HepG2 (cell line): Measurements from ENCODE around the gene JPH4. TPM values are rescaled to one million over a fixed set of nuclear protein-coding genes. Genes with fewer than 3 reads are reported as not detected.

Experiments used
- ATAC-seq: fragments of 200-7000 bp; cut with Tn5 transposase; 3 replicates; pipeline ENCODE4 v1.9.1; 2020; ENCODE audit warnings: mild to moderate bottlenecking, moderate library complexity
- BruUV-seq: library from RNA; stranded (reverse); fragments of 400-500 nt; replicated peaks from 2 replicates; lab custom pipeline; 2021; lab: Mats Ljungman, UMichigan
- CTCF ChIA-PET: fragments of 300-600 bp; formaldehyde crosslinking; extraction: SDS; loops from one replicate; lab custom pipeline; 2021; ENCODE audit warnings: low total read pairs, inconsistent platforms, low intra/inter-chr PET ratio; lab: Yijun Ruan, JAX
- POLR2A ChIA-PET: fragments of 350-600 bp; sonication (Branson Sonifier 250); formaldehyde crosslinking; loops from one replicate; lab custom pipeline; 2020; ENCODE audit warnings: antibody characterized with exemption, inconsistent platforms; lab: Yijun Ruan, JAX
- DNase-seq: peaks from one replicate; pipeline ENCODE4 v3.0.0-alpha.2; 2015; ENCODE audit warnings: low spot score
- FAIRE-seq: peaks from 3 replicates; lab custom pipeline; 2011; peaks lifted over from hg19 to GRCh38; lab: Jason Lieb, UNC
- H2AFZ ChIP-seq: one replicate; pipeline ENCODE4 v1.6.1; 2011; ENCODE audit warnings: low read length, inconsistent platforms
- H3K27ac ChIP-seq: fragments of 300-600 bp; 3 replicates; pipeline ENCODE4 v1.8.0; 2011; ENCODE audit warnings: mixed run types, mild to moderate bottlenecking, mixed read lengths, low read length, inconsistent platforms; ENCODE audit not compliant: insufficient read depth; ENCODE audit errors: extremely low read length
- H3K27me3 ChIP-seq, 2 experiments: fragments of 200-600 bp in 1 of 2; 2 replicates in 1 of 2; 3 replicates in 1 of 2; pipeline versions ENCODE4 v1.6.0 to v1.8.0; 2011; ENCODE audit warnings: low read length in 2 of 2, mild to moderate bottlenecking in 2 of 2, moderate library complexity in 2 of 2, inconsistent platforms in 1 of 2; ENCODE audit not compliant: insufficient read depth in 2 of 2, control insufficient read depth in 1 of 2
- H3K36me3 ChIP-seq, 2 experiments: fragments of 200-600 bp in 1 of 2; replicated peaks in 1 of 2; 2 replicates in 1 of 2; 3 replicates in 1 of 2; pipeline versions ENCODE4 v1.5.1 to v1.8.0; 2011; ENCODE audit warnings: low read length in 2 of 2, inconsistent platforms in 1 of 2; ENCODE audit not compliant: insufficient read depth in 2 of 2, control insufficient read depth in 1 of 2
- H3K4me1 ChIP-seq: 2 replicates; pipeline ENCODE4 v1.5.1; 2012; ENCODE audit warnings: low read length, inconsistent platforms; ENCODE audit not compliant: insufficient read depth
- H3K4me2 ChIP-seq: 2 replicates; pipeline ENCODE4 v1.6.0; 2011; ENCODE audit warnings: low read depth, low read length, inconsistent platforms
- H3K4me3 ChIP-seq, 3 experiments: fragments of 200-600 bp in 1 of 3; sonication (generic), shearing (Covaris generic) in 1 of 3; replicated peaks in 1 of 3; 2 replicates each; pipeline ENCODE4 v1.5.1; 2011 to 2016; ENCODE audit warnings: low read length in 3 of 3, inconsistent platforms in 2 of 3, low read depth in 2 of 3, mild to moderate bottlenecking in 2 of 3, control low read depth in 1 of 3, mixed read lengths in 1 of 3; ENCODE audit not compliant: insufficient read depth in 1 of 3
- H3K79me2 ChIP-seq: one replicate; pipeline ENCODE4 v1.6.1; 2011; ENCODE audit warnings: low read length, inconsistent platforms; ENCODE audit not compliant: insufficient read depth
- H3K9ac ChIP-seq: 2 replicates; pipeline ENCODE4 v1.6.0; 2011; ENCODE audit warnings: mild to moderate bottlenecking, low read depth, low read length, inconsistent platforms; ENCODE audit not compliant: insufficient read depth
- H3K9me3 ChIP-seq: 2 replicates; pipeline ENCODE4 v1.5.1; 2012; ENCODE audit warnings: mild to moderate bottlenecking, low read length
- H4K20me1 ChIP-seq: 2 replicates; pipeline ENCODE4 v1.6.0; 2011; ENCODE audit warnings: inconsistent platforms, mild to moderate bottlenecking, low read length, moderate library complexity; ENCODE audit not compliant: insufficient read depth
- ATF7-NPFF ChIP-seq: sonication (generic); formaldehyde crosslinking; IDR thresholded peaks from 2 replicates; pipeline ENCODE4 v1.8.1; 2023; ENCODE audit warnings: mild to moderate bottlenecking, low read depth, missing genetic modification reagents, moderate library complexity
- FOSL1 ChIP-seq: sonication (generic); formaldehyde crosslinking; IDR thresholded peaks from 2 replicates; pipeline ENCODE4 v1.9.0; 2021; ENCODE audit warnings: missing genetic modification reagents, borderline replicate concordance
- IRX3 ChIP-seq: sonication (generic); formaldehyde crosslinking; IDR thresholded peaks from 2 replicates; pipeline ENCODE4 v1.8.1; 2023; ENCODE audit warnings: mild to moderate bottlenecking, low read depth, missing genetic modification reagents, borderline replicate concordance
- KDM3A ChIP-seq: IDR thresholded peaks from 2 replicates; pipeline ENCODE4 v1.6.1; 2018; ENCODE audit warnings: low read depth, missing compliant biosample characterization
- NRL ChIP-seq: sonication (generic); formaldehyde crosslinking; IDR thresholded peaks from 2 replicates; pipeline ENCODE4 v1.5.0; 2020; ENCODE audit warnings: missing genetic modification reagents, mild to moderate bottlenecking, moderate library complexity, borderline replicate concordance
- SMARCE1 ChIP-seq: fragments of 450-650 bp; IDR thresholded peaks from 2 replicates; pipeline ENCODE4 v1.6.1; 2017; ENCODE audit warnings: borderline replicate concordance
- STAG1 ChIP-seq: sonication (generic); formaldehyde crosslinking; IDR thresholded peaks from 2 replicates; pipeline ENCODE4 v1.4.0; 2020; ENCODE audit warnings: missing genetic modification reagents
- U2AF2 ChIP-seq: fragments of 200-400 bp; formaldehyde crosslinking; IDR thresholded peaks from 2 replicates; pipeline ENCODE4 v1.6.1; 2017; ENCODE audit warnings: low read depth, mild to moderate bottlenecking, low read length
- ZFP41 ChIP-seq: sonication (generic); formaldehyde crosslinking; IDR thresholded peaks from 2 replicates; pipeline ENCODE4 v1.4.0; 2020; ENCODE audit warnings: mild to moderate bottlenecking, missing genetic modification reagents, borderline replicate concordance
- ZKSCAN8 ChIP-seq: IDR thresholded peaks from 2 replicates; pipeline ENCODE4 v1.6.1; 2016; ENCODE audit warnings: borderline replicate concordance, missing genetic modification reagents, missing compliant biosample characterization
- ZNF383 ChIP-seq: sonication (generic); formaldehyde crosslinking; IDR thresholded peaks from 2 replicates; pipeline ENCODE4 v1.4.0; 2020; ENCODE audit warnings: missing genetic modification reagents, mild to moderate bottlenecking, borderline replicate concordance
- WGBS: methylation state at CpG from one replicate; pipeline ENCODE4 v1.1.6; 2017; ENCODE audit warnings: low lambda C conversion rate; 5-methylcytosine and 5-hydroxymethylcytosine counted together
- in situ Hi-C: cut with HindIII; loops from 2 replicates; pipeline ENCODE4 v1.10.0; 2017; ENCODE audit warnings: low pct_unique_long_range_greater_than_20kb; ENCODE audit not compliant: extremely low pct_ligation_motif_present
- intact Hi-C: fragments of 100-400 bp; cut with micrococcal nuclease; formaldehyde crosslinking; loops from one replicate; pipeline ENCODE4 v1.10.0; 2022; ENCODE audit not compliant: unreplicated experiment
- polyA plus RNA-seq, 8 experiments: library from polyadenylated mRNA; depleted of rRNA in 3 of 8; stranded (reverse) in 7 of 8; unstranded in 1 of 8; fragments of >200 nt; fragmentation: Illumina TruSeq in 4 of 8; extraction: Trizol in 4 of 8; gene quantifications; 2 replicates each; pipeline versions ENCODE4 v1.2.1 to v1.2.3, GENCODE V29; 2011 to 2016; ENCODE audit warnings: low read depth in 4 of 8, missing spikeins in 1 of 8, mixed read lengths in 1 of 8; ENCODE audit not compliant: insufficient read depth in 1 of 8
- total RNA-seq, 5 experiments: library from RNA; depleted of rRNA; stranded (reverse); fragments of >200 nt; fragmentation: Illumina TruSeq; extraction: Trizol; gene quantifications; 2 replicates each; pipeline ENCODE4 v1.2.3, GENCODE V29; 2016; ENCODE audit warnings: low read depth in 1 of 5
- TF ChIP-seq, protein P1 (sequence below): sonication (generic); formaldehyde crosslinking; IDR thresholded peaks from 2 replicates; pipeline ENCODE4 v1.4.0; 2020; ENCODE audit warnings: low read depth, missing genetic modification reagents
- TF ChIP-seq, protein P2 (sequence below): sonication (generic); formaldehyde crosslinking; IDR thresholded peaks from 2 replicates; pipeline ENCODE4 v1.5.1; 2020; ENCODE audit warnings: missing genetic modification reagents, mild to moderate bottlenecking, borderline replicate concordance
- TF ChIP-seq, protein P3 (sequence below): sonication (generic); formaldehyde crosslinking; IDR thresholded peaks from 2 replicates; pipeline ENCODE4 v1.5.0; 2020; ENCODE audit warnings: mild to moderate bottlenecking, missing genetic modification reagents

JPH4 gene
- total and polyA plus RNA-seq, 2 of the 13 experiments (the other 11 are each of a cell fraction or from before 2014, with no cell fraction given), result 0.08 to 0.22 TPM

GRCh38 chr14:23610815-23611289 is 32.3 kb upstream of the JPH4 start (continued):
- TF ChIP-seq, protein P1, sequence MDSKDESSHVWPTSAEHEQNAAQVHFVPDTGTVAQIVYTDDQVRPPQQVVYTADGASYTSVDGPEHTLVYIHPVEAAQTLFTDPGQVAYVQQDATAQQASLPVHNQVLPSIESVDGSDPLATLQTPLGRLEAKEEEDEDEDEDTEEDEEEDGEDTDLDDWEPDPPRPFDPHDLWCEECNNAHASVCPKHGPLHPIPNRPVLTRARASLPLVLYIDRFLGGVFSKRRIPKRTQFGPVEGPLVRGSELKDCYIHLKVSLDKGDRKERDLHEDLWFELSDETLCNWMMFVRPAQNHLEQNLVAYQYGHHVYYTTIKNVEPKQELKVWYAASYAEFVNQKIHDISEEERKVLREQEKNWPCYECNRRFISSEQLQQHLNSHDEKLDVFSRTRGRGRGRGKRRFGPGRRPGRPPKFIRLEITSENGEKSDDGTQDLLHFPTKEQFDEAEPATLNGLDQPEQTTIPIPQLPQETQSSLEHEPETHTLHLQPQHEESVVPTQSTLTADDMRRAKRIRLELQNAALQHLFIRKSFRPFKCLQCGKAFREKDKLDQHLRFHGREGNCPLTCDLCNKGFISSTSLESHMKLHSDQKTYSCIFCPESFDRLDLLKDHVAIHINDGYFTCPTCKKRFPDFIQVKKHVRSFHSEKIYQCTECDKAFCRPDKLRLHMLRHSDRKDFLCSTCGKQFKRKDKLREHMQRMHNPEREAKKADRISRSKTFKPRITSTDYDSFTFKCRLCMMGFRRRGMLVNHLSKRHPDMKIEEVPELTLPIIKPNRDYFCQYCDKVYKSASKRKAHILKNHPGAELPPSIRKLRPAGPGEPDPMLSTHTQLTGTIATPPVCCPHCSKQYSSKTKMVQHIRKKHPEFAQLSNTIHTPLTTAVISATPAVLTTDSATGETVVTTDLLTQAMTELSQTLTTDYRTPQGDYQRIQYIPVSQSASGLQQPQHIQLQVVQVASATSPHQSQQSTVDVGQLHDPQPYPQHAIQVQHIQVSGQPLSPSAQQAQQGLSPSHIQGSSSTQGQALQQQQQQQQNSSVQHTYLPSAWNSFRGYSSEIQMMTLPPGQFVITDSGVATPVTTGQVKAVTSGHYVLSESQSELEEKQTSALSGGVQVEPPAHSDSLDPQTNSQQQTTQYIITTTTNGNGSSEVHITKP (CRISPR knock-in tag), result peak; percentile 10; the same call in 1 of the 2 replicates
- TF ChIP-seq, protein P2, sequence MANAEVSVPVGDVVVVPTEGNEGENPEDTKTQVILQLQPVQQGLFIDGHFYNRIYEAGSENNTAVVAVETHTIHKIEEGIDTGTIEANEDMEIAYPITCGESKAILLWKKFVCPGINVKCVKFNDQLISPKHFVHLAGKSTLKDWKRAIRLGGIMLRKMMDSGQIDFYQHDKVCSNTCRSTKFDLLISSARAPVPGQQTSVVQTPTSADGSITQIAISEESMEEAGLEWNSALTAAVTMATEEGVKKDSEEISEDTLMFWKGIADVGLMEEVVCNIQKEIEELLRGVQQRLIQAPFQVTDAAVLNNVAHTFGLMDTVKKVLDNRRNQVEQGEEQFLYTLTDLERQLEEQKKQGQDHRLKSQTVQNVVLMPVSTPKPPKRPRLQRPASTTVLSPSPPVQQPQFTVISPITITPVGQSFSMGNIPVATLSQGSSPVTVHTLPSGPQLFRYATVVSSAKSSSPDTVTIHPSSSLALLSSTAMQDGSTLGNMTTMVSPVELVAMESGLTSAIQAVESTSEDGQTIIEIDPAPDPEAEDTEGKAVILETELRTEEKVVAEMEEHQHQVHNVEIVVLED (CRISPR knock-in tag), result no peak
- TF ChIP-seq ZKSCAN8 (CRISPR knock-in tag) (no peak), SMARCE1 (no peak)

- 0% methylated on average over 2 of the region's 2 CpGs for WGBS
- no peaks in the 10 kb centered on the region for H4K20me1 ChIP-seq
- no peaks in the 10 kb centered on the region for H3K9me3 ChIP-seq
- DNase-seq (peak; percentile 96), FAIRE-seq (peak; percentile 87), ATAC-seq (peak; percentile 85)
- H3K27ac ChIP-seq, result peak overlapping the region; percentile 89
- peak overlapping the region in 2 of 3 experiments; percentile 33 to 54; a peak in 4 of 6 replicates for H3K4me3 ChIP-seq
- no peaks in the 10 kb centered on the region for H3K79me2 ChIP-seq
- H3K27me3 ChIP-seq, result no peaks in the 10 kb centered on the region
- H3K4me1 ChIP-seq, result peaks cover 100% of the 10 kb centered on the region
- in situ Hi-C loops, result no loop called here
- H2AFZ ChIP-seq, result no peak overlapping the region
- H3K9ac ChIP-seq, result peak overlapping the region; percentile 54
- H3K4me2 ChIP-seq, result peak overlapping the region; percentile 86
- POLR2A ChIA-PET, result interaction anchor here (0.8 to 14.7 kb wide), 27 partner anchors 9 to 632 kb away, joined by 3 to 1105 read pairs (median 5); partner anchors contain the start of genes ACIN1, BCL2L2, C14orf119 and DHRS2
- BruUV-seq, result no TSS peak
- intact Hi-C loops, result loop anchor here (1.0 to 5.0 kb wide), 3 partner anchors 8 to 482 kb away; partner anchors contain the start of gene PCK2
- CTCF ChIA-PET, result interaction anchor here (1.1 to 2.4 kb wide), 2 partner anchors 21 to 23 kb away, joined by 3 to 8 read pairs; no protein-coding TSS in a partner anchor
- no peaks in the 10 kb centered on the region for H3K36me3 ChIP-seq
- TF ChIP-seq ZFP41 (CRISPR knock-in tag) (no peak), STAG1 (CRISPR knock-in tag) (peak; percentile 23; the same call in 1 of the 2 replicates), ZNF383 (CRISPR knock-in tag) (no peak), NRL (CRISPR knock-in tag) (no peak), ATF7-NPFF (CRISPR knock-in tag) (peak; percentile 73), IRX3 (CRISPR knock-in tag) (no peak; the same call in 1 of the 2 replicates), KDM3A (CRISPR knock-in tag) (0 out of 2 replicates have a peak, but pooled peaks have one; percentile 8), FOSL1 (no peak; the same call in 1 of the 2 replicates), U2AF2 (no peak)
- TF ChIP-seq, protein P3, sequence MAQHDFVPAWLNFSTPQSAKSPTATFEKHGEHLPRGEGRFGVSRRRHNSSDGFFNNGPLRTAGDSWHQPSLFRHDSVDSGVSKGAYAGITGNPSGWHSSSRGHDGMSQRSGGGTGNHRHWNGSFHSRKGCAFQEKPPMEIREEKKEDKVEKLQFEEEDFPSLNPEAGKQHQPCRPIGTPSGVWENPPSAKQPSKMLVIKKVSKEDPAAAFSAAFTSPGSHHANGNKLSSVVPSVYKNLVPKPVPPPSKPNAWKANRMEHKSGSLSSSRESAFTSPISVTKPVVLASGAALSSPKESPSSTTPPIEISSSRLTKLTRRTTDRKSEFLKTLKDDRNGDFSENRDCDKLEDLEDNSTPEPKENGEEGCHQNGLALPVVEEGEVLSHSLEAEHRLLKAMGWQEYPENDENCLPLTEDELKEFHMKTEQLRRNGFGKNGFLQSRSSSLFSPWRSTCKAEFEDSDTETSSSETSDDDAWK, result no peak
These were observed 31.7 kb upstream of the JPH4 start for GRCh38 chr14:23610090-23610814.
